Panc1 (cell line): ENCODE results near the gene GPR152. TPM values are rescaled to one million over a fixed set of nuclear protein-coding genes. Genes with fewer than 3 reads are reported as not detected.
A peak's percentile ranks its signal among the peaks of the same experiment; 100 is the strongest.

Experiments
- ATAC-seq: fragments of 200-7000 bp; cut with Tn5 transposase; 2 replicates; pipeline ENCODE4 v1.9.1; 2020; ENCODE audit warnings: mild to moderate bottlenecking, moderate library complexity
- BruUV-seq: library from RNA; stranded (reverse); fragments of 400-500 nt; replicated peaks from 2 replicates; lab custom pipeline; 2021; lab: Mats Ljungman, UMichigan
- CTCF ChIA-PET: fragments of 300-600 bp; sonication (Branson Sonifier 250); formaldehyde crosslinking; loops from one replicate; lab custom pipeline; 2022; ENCODE audit warnings: antibody characterized with exemption; lab: Charles Lee
- POLR2A ChIA-PET: fragments of 300-600 bp; sonication (Branson Sonifier 250); formaldehyde crosslinking; loops from one replicate; lab custom pipeline; 2022; ENCODE audit warnings: antibody characterized with exemption; lab: Charles Lee
- DNase-seq: peaks from one replicate; pipeline ENCODE4 v3.0.0-alpha.2; 2010; ENCODE audit warnings: low read depth, low spot score
- H3K27ac ChIP-seq: 2 replicates; pipeline ENCODE4 v1.5.1; 2011; ENCODE audit warnings: mild to moderate bottlenecking, low read length, inconsistent platforms
- H3K27me3 ChIP-seq: fragments of 200-500 bp; sonication (Bioruptor generic); 2 replicates; pipeline ENCODE4 v1.6.0; 2014; ENCODE audit warnings: low read length, inconsistent platforms; ENCODE audit not compliant: control insufficient read depth, insufficient read depth
- H3K36me3 ChIP-seq: fragments of 200-500 bp; sonication (Bioruptor generic); 2 replicates; pipeline ENCODE4 v1.5.1; 2014; ENCODE audit warnings: inconsistent platforms, mild to moderate bottlenecking, low read length, moderate library complexity; ENCODE audit not compliant: control insufficient read depth, insufficient read depth
- H3K4me1 ChIP-seq: 2 replicates; pipeline ENCODE4 v1.5.1; 2011; ENCODE audit warnings: inconsistent platforms, mild to moderate bottlenecking, low read length, moderate library complexity; ENCODE audit not compliant: control insufficient read depth, insufficient read depth
- H3K4me3 ChIP-seq, 2 experiments: 2 replicates each; pipeline ENCODE4 v1.5.1; 2011 to 2012; ENCODE audit warnings: low read depth in 2 of 2, low read length in 2 of 2, mild to moderate bottlenecking in 2 of 2, inconsistent platforms in 1 of 2, moderate library complexity in 1 of 2
- H3K9me3 ChIP-seq: fragments of 200-500 bp; sonication (Bioruptor generic); 2 replicates; pipeline ENCODE4 v1.5.1; 2014; ENCODE audit warnings: low read depth, mild to moderate bottlenecking, inconsistent platforms, low read length, moderate library complexity; ENCODE audit not compliant: control insufficient read depth, insufficient read depth
- POLR2AphosphoS5 ChIP-seq: IDR thresholded peaks from 2 replicates; pipeline ENCODE4 v1.6.1; 2012; ENCODE audit warnings: mild to moderate bottlenecking, low read depth, low read length, moderate library complexity
- SIN3A ChIP-seq: IDR thresholded peaks from 2 replicates; pipeline ENCODE4 v1.6.1; 2012; ENCODE audit warnings: low read depth, mild to moderate bottlenecking, low read length, moderate library complexity, borderline replicate concordance; ENCODE audit not compliant: insufficient read depth
- TCF7L2 ChIP-seq: IDR thresholded peaks from 2 replicates; pipeline ENCODE4 v1.6.1; 2011; ENCODE audit warnings: mild to moderate bottlenecking, low read depth, low read length, inconsistent platforms
- in situ Hi-C: cut with HindIII; loops from 2 replicates; pipeline ENCODE4 v1.10.0; 2016; ENCODE audit warnings: low sequenced_read_pairs, low pct_unique_long_range_greater_than_20kb
- intact Hi-C: fragments of 100-400 bp; cut with micrococcal nuclease; formaldehyde crosslinking; loops from one replicate; pipeline ENCODE4 v1.10.0; 2022; ENCODE audit not compliant: unreplicated experiment
- total RNA-seq: library from RNA; stranded (reverse); gene quantifications from one replicate; pipeline ENCODE4 v1.2.1, GENCODE V29; 2021; ENCODE audit not compliant: unreplicated experiment
- TF ChIP-seq, protein P1 (sequence below), 2 experiments: IDR thresholded peaks; 2 replicates each; pipeline ENCODE4 v1.6.1; 2011 to 2012; ENCODE audit warnings: low read depth in 2 of 2, control low read depth in 1 of 2, low read length in 1 of 2, mild to moderate bottlenecking in 1 of 2, moderate library complexity in 1 of 2; ENCODE audit not compliant: insufficient read depth in 1 of 2
- TF ChIP-seq, protein P2 (sequence below): fragments of 450-650 bp; IDR thresholded peaks from 2 replicates; pipeline ENCODE4 v1.5.1; 2017; ENCODE audit warnings: mild to moderate bottlenecking

GPR152 gene
- total RNA-seq, 1 experiment from 2014 or later, result not detected

- BruUV-seq, result no TSS peak
- ATAC-seq, result no peak
Measured at GRCh38 chr11:67490727-67491065, 38.2 kb upstream of the GPR152 start.

DNA sequence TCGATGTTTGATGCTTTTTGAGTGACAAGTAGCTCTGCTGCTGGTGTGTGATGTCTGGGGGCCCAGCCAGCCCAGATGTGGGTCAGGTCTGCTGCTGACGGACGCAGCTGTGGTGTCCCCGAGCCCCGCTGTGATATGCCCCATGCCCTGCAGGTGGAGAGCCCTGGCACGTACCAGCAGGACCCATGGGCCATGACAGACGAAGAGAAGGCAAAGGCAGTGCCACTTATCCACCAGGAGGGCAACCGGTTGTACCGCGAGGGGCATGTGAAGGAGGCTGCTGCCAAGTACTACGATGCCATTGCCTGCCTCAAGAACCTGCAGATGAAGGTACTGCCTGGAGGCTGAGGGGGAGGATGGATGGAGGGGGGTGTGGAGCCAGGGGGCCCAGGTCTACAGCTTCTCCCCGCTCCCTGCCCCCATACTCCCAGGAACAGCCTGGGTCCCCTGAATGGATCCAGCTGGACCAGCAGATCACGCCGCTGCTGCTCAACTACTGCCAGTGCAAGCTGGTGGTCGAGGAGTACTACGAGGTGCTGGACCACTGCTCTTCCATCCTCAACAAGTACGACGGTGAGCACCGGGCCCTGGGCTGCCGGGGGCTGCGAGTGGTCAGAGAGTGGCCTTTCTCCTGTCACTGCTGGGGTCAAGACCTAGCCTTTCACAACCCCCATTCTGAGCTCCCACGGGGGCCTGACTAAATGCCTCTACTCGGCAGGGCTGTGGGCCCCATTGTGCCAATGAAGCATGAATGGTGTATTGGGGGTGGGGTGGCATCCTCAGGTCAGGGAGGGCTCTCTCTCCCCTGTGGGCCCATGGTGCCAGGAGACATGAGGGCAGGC, 37.6 kb upstream of the GPR152 start:
- in situ Hi-C loops, result no loop called here
- no peaks in the 10 kb centered on the region for H3K27me3 ChIP-seq
- H3K27ac ChIP-seq, result no peak overlapping the region
- ChIA-PET POLR2A (no interaction called here), CTCF (interaction anchor here (0.9 kb wide), 1 partner anchor 139 kb away, joined by 3 read pairs; no protein-coding TSS in a partner anchor)
- intact Hi-C loops, result no loop called here
- H3K36me3 ChIP-seq, result no peaks in the 10 kb centered on the region
- BruUV-seq, result TSS peak; percentile 90
- no peak overlapping the region for H3K4me3 ChIP-seq
- DNase-seq (no peak), ATAC-seq (no peak)
- H3K9me3 ChIP-seq, result no peaks in the 10 kb centered on the region
- H3K4me1 ChIP-seq, result no peaks in the 10 kb centered on the region; the same call in 1 of the 2 replicates
- TF ChIP-seq, protein P1, sequence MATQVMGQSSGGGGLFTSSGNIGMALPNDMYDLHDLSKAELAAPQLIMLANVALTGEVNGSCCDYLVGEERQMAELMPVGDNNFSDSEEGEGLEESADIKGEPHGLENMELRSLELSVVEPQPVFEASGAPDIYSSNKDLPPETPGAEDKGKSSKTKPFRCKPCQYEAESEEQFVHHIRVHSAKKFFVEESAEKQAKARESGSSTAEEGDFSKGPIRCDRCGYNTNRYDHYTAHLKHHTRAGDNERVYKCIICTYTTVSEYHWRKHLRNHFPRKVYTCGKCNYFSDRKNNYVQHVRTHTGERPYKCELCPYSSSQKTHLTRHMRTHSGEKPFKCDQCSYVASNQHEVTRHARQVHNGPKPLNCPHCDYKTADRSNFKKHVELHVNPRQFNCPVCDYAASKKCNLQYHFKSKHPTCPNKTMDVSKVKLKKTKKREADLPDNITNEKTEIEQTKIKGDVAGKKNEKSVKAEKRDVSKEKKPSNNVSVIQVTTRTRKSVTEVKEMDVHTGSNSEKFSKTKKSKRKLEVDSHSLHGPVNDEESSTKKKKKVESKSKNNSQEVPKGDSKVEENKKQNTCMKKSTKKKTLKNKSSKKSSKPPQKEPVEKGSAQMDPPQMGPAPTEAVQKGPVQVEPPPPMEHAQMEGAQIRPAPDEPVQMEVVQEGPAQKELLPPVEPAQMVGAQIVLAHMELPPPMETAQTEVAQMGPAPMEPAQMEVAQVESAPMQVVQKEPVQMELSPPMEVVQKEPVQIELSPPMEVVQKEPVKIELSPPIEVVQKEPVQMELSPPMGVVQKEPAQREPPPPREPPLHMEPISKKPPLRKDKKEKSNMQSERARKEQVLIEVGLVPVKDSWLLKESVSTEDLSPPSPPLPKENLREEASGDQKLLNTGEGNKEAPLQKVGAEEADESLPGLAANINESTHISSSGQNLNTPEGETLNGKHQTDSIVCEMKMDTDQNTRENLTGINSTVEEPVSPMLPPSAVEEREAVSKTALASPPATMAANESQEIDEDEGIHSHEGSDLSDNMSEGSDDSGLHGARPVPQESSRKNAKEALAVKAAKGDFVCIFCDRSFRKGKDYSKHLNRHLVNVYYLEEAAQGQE (IDR thresholded peaks at IDR 0.05; ENCODE audit: insufficient read depth in 1 of 2, low read depth in 2 of 2, low read length in 1 of 2), result no peak
- TF ChIP-seq SIN3A (no peak), POLR2AphosphoS5 (no peak), TCF7L2 (no peak)
- TF ChIP-seq, protein P2, sequence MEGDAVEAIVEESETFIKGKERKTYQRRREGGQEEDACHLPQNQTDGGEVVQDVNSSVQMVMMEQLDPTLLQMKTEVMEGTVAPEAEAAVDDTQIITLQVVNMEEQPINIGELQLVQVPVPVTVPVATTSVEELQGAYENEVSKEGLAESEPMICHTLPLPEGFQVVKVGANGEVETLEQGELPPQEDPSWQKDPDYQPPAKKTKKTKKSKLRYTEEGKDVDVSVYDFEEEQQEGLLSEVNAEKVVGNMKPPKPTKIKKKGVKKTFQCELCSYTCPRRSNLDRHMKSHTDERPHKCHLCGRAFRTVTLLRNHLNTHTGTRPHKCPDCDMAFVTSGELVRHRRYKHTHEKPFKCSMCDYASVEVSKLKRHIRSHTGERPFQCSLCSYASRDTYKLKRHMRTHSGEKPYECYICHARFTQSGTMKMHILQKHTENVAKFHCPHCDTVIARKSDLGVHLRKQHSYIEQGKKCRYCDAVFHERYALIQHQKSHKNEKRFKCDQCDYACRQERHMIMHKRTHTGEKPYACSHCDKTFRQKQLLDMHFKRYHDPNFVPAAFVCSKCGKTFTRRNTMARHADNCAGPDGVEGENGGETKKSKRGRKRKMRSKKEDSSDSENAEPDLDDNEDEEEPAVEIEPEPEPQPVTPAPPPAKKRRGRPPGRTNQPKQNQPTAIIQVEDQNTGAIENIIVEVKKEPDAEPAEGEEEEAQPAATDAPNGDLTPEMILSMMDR, result no peak

More at GRCh38 chr11:67490727-67491065, 38.2 kb upstream of the GPR152 start:
- no peak overlapping the region for H3K4me3 ChIP-seq
- H3K27me3 ChIP-seq, result no peaks in the 10 kb centered on the region
- no peaks in the 10 kb centered on the region for H3K36me3 ChIP-seq
- TF ChIP-seq, protein P1 (IDR thresholded peaks at IDR 0.05; ENCODE audit: insufficient read depth in 1 of 2, low read depth in 2 of 2, low read length in 1 of 2), result no peak
- TF ChIP-seq, protein P2, result no peak
- TF ChIP-seq SIN3A (no peak), TCF7L2 (no peak), POLR2AphosphoS5 (no peak)
- intact Hi-C loops, result no loop called here
- H3K4me1 ChIP-seq, result no peaks in the 10 kb centered on the region; the same call in 1 of the 2 replicates
- no peak overlapping the region for H3K27ac ChIP-seq
- H3K9me3 ChIP-seq, result no peaks in the 10 kb centered on the region
- POLR2A ChIA-PET, result no interaction called here
- CTCF ChIA-PET, result no interaction called here
- no peak for DNase-seq
- in situ Hi-C loops, result no loop called here
